Renal cortex interstitium (tissue), 15 donors: ENCODE data around the gene ERCC6L. TPM values are rescaled to one million over a fixed set of nuclear protein-coding genes. Genes with fewer than 3 reads are reported as not detected.
A peak's percentile ranks its signal among the peaks of the same experiment; 100 is the strongest.

Experiments
- DNase-seq, 11 donors: peaks; one replicate each; pipeline ENCODE4 v3.0.0-alpha.2; 2013; ENCODE audit warnings: low read depth in 9 of 11, low spot score in 4 of 11; ENCODE audit errors: extremely low read depth in 1 of 11
- long read RNA-seq, 16 experiments: transcript quantifications; one replicate each; lab custom pipeline, GENCODE V29; 2026
- polyA plus RNA-seq, 3 donors: library from polyadenylated mRNA; unstranded; fragments of 120-200 nt; gene quantifications; one replicate each; pipeline ENCODE4 v1.2.1, GENCODE V29; 2013; ENCODE audit not compliant: insufficient read length in 3 of 3

ERCC6L gene, protein sequence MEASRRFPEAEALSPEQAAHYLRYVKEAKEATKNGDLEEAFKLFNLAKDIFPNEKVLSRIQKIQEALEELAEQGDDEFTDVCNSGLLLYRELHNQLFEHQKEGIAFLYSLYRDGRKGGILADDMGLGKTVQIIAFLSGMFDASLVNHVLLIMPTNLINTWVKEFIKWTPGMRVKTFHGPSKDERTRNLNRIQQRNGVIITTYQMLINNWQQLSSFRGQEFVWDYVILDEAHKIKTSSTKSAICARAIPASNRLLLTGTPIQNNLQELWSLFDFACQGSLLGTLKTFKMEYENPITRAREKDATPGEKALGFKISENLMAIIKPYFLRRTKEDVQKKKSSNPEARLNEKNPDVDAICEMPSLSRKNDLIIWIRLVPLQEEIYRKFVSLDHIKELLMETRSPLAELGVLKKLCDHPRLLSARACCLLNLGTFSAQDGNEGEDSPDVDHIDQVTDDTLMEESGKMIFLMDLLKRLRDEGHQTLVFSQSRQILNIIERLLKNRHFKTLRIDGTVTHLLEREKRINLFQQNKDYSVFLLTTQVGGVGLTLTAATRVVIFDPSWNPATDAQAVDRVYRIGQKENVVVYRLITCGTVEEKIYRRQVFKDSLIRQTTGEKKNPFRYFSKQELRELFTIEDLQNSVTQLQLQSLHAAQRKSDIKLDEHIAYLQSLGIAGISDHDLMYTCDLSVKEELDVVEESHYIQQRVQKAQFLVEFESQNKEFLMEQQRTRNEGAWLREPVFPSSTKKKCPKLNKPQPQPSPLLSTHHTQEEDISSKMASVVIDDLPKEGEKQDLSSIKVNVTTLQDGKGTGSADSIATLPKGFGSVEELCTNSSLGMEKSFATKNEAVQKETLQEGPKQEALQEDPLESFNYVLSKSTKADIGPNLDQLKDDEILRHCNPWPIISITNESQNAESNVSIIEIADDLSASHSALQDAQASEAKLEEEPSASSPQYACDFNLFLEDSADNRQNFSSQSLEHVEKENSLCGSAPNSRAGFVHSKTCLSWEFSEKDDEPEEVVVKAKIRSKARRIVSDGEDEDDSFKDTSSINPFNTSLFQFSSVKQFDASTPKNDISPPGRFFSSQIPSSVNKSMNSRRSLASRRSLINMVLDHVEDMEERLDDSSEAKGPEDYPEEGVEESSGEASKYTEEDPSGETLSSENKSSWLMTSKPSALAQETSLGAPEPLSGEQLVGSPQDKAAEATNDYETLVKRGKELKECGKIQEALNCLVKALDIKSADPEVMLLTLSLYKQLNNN
- 1 to 10 TPM; 3.5 to 5.4 (median 4.9) TPM for polyA plus RNA-seq
- long read RNA-seq, donor 1, full-length matches to known transcripts, result 1 of 1 reads
- long read RNA-seq, donor 1, partial matches to known transcripts, result 0 of 1 reads
- long read RNA-seq, donor 1, other reads (novel, unspliced or antisense), result 0 of 1 reads
- long read RNA-seq, donor 2, result 0 reads
- long read RNA-seq, donor 3, result 0 reads
- long read RNA-seq, donor 4, full-length matches to known transcripts, result 1 of 1 reads
- long read RNA-seq, donor 4, partial matches to known transcripts, result 0 of 1 reads
- long read RNA-seq, donor 4, other reads (novel, unspliced or antisense), result 0 of 1 reads
- long read RNA-seq, donor 5, full-length matches to known transcripts, result 1 of 1 reads
- long read RNA-seq, donor 5, partial matches to known transcripts, result 0 of 1 reads
- long read RNA-seq, donor 5, other reads (novel, unspliced or antisense), result 0 of 1 reads
- long read RNA-seq, donor 6, full-length matches to known transcripts, result 2 of 2 reads
- long read RNA-seq, donor 6, partial matches to known transcripts, result 0 of 2 reads
- long read RNA-seq, donor 6, other reads (novel, unspliced or antisense), result 0 of 2 reads
- long read RNA-seq, donor 7, result 0 reads
- long read RNA-seq, donor 8, full-length matches to known transcripts, result 1 of 1 reads
- long read RNA-seq, donor 8, partial matches to known transcripts, result 0 of 1 reads
- long read RNA-seq, donor 8, other reads (novel, unspliced or antisense), result 0 of 1 reads
- long read RNA-seq, donor 9, full-length matches to known transcripts, result 2 of 2 reads
- long read RNA-seq, donor 9, partial matches to known transcripts, result 0 of 2 reads
- long read RNA-seq, donor 9, other reads (novel, unspliced or antisense), result 0 of 2 reads
- long read RNA-seq, donor 10, full-length matches to known transcripts, result 1 of 1 reads
- long read RNA-seq, donor 10, partial matches to known transcripts, result 0 of 1 reads
- long read RNA-seq, donor 10, other reads (novel, unspliced or antisense), result 0 of 1 reads
- long read RNA-seq, donor 11, full-length matches to known transcripts, result 1 of 1 reads
- long read RNA-seq, donor 11, partial matches to known transcripts, result 0 of 1 reads
- long read RNA-seq, donor 11, other reads (novel, unspliced or antisense), result 0 of 1 reads
- long read RNA-seq, donor 12, full-length matches to known transcripts, result 1 of 1 reads
- long read RNA-seq, donor 12, partial matches to known transcripts, result 0 of 1 reads
- long read RNA-seq, donor 12, other reads (novel, unspliced or antisense), result 0 of 1 reads
- long read RNA-seq, donor 13, full-length matches to known transcripts, result 3 of 3 reads
- long read RNA-seq, donor 13, partial matches to known transcripts, result 0 of 3 reads
- long read RNA-seq, donor 13, other reads (novel, unspliced or antisense), result 0 of 3 reads
- long read RNA-seq, donor 14, result 0 reads
- long read RNA-seq, donor 15, result 0 reads
- long read RNA-seq, donor 16, full-length matches to known transcripts, result 1 of 1 reads
- long read RNA-seq, donor 16, partial matches to known transcripts, result 0 of 1 reads
- long read RNA-seq, donor 16, other reads (novel, unspliced or antisense), result 0 of 1 reads

GRCh38 chrX:72238721-72239475 is at the start of gene ERCC6L:
TSS of gene ERCC6L (minus strand) at chrX:72239027. CDS start at chrX:72238911, 116 bp downstream.
- peak; percentile 57 to 83 (median 77) for DNase-seq

DNA sequence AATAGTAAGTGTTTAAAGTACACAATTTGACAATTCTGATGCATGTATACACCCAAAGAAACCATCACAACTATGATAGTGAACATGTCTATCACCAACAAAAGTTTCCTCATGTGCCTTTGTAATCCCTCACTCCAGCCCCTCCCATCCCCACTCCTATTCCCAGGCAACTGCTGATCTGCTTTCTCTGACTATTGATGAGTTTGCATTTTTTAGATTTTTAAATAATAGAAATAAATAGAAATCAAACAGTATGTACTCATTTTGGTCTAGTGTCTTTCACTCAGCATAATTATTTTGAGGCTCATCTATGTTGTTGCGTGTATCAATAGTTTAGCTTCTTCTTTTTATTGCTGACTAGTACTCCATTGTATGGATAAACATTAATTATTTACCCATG is 43.5 kb upstream of the ERCC6L start:
- DNase-seq, result no peak

DNA sequence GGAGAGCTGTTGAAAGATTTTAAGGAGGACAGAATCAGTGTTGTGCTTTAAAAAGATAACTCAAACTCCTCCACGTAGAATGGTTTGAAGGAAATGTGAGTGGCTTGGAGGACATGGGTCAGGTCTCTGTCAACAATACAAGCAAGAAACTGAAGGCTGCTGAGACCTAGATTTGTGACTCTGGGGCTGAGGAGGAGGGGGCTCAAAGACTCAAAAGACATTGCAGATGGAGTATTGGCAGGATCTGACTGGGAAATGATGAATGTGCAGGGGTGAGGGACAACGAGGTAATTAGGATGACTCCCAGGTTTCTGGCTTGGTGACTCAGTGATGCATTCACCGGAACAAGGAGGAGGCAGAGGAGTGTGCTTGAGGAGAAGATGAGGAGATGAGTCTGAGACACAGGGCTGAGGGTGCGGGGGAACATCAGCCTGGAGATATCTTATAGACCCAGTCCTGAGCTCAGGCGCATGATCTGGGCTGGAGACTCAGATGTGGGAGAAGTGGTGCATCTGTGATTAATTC is 41.6 kb upstream of the ERCC6L start:
- peak in 6 of 11 donors; percentile 26 to 62 (median 38) for DNase-seq

GRCh38 chrX:72276478-72276953 is 37.7 kb upstream of the ERCC6L start:
- DNase-seq, result no peak

GRCh38 chrX:72274526-72274925 is 35.7 kb upstream of the ERCC6L start:
- no peak for DNase-seq

GRCh38 chrX:72273718-72274117 is 34.9 kb upstream of the ERCC6L start:
- DNase-seq, result no peak

GRCh38 chrX:72272868-72273267 is 34.0 kb upstream of the ERCC6L start:
- no peak for DNase-seq

GRCh38 chrX:72271812-72272211 is 33.0 kb upstream of the ERCC6L start:
- no peak for DNase-seq

GRCh38 chrX:72271091-72271788 is 32.4 kb upstream of the ERCC6L start:
- DNase-seq, result no peak

- no peak for DNase-seq
These were observed 31.6 kb upstream of the ERCC6L start for GRCh38 chrX:72270316-72270866.

DNA sequence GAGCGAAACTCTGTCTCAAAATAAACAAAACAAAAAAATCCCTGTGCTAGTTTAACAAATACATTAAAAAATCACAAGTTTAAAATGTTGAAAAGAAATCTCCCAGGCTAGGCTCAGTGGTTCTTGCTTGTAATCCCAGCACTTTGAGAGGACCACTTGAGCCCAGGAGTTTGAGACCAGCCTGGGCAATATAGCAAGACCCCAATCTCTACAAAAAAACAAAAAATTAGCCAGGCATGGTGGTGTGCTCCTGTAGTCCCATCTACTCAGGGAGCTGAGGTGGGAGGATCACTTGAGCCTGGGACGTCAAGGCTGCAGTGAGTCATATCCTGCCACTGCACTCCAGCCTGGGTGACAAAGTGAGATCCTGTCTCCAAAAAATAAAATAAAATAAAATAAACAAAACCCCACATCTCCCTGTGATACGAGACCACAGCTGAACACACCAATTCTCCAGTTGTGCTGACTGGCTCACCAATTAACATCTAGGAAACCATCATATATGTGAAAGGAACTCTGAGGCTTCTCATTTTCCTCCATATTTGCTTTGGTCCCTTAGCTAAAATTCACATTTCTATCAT is 30.9 kb upstream of the ERCC6L start:
- no peak for DNase-seq

GRCh38 chrX:72268597-72269365 is 30.0 kb upstream of the ERCC6L start:
- DNase-seq, result no peak

GRCh38 chrX:72265263-72265662 is 26.4 kb upstream of the ERCC6L start:
- no peak for DNase-seq
